OCI-LY1 (cell line): ENCODE results near the gene PARP3.

Experiments
- EZH2 ChIP-seq: fragments of 200-600 bp; sonication (generic), shearing (Covaris generic); IDR thresholded peaks from 2 replicates; pipeline ENCODE4 v1.8.0; 2017; ENCODE audit warnings: borderline replicate concordance, mixed run types, mild to moderate bottlenecking, antibody characterized with exemption, low read length, moderate library complexity, mixed read lengths
- TF ChIP-seq, protein P1 (sequence below): fragments of 200-600 bp; sonication (generic), shearing (Covaris generic); IDR thresholded peaks from 2 replicates; pipeline ENCODE4 v1.5.1; 2017; ENCODE audit warnings: mild to moderate bottlenecking, antibody characterized with exemption, low read length, moderate library complexity, mixed read lengths

DNA sequence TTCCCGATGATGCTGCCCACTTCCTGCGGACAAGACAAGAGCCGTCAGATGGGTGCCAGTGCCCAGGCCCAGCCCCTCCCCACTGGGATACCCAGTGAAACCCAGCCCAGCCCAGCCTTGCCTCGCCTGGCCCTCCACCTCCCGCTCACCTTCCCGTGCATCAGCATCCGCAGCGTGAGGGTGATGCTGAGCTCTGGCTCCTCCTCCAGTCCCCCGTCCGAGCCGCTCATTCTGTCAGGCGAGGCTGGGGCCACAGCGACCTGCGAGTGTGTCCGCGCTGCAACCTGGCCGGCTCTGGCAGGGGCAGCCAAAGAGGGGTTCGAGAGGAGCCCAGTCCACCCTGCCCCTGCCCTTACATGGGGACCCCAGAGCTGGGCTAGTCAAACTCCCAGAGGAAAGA lies 18.8 kb downstream of the PARP3 start:
- TF ChIP-seq, protein P1, sequence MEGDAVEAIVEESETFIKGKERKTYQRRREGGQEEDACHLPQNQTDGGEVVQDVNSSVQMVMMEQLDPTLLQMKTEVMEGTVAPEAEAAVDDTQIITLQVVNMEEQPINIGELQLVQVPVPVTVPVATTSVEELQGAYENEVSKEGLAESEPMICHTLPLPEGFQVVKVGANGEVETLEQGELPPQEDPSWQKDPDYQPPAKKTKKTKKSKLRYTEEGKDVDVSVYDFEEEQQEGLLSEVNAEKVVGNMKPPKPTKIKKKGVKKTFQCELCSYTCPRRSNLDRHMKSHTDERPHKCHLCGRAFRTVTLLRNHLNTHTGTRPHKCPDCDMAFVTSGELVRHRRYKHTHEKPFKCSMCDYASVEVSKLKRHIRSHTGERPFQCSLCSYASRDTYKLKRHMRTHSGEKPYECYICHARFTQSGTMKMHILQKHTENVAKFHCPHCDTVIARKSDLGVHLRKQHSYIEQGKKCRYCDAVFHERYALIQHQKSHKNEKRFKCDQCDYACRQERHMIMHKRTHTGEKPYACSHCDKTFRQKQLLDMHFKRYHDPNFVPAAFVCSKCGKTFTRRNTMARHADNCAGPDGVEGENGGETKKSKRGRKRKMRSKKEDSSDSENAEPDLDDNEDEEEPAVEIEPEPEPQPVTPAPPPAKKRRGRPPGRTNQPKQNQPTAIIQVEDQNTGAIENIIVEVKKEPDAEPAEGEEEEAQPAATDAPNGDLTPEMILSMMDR = no peak
- TF ChIP-seq EZH2 = no peak
